ENCODE data around the gene NUDT15. TPM values are rescaled to one million over a fixed set of nuclear protein-coding genes. Genes with fewer than 3 reads are reported as not detected.

NUDT15 gene
- total RNA-seq, 2 experiments from 2014 or later, result 17.8 to 26.8 TPM

GRCh38 chr13:48006396-48006795 lies 31.1 kb upstream of the NUDT15 start:
- Histone ChIP-seq H4K20me1 (ENCODE audit: insufficient read depth, low read length) (no peaks in the 10 kb centered on the region), H2AFZ (ENCODE audit: low read length) (no peak overlapping the region), H3K4me1 (ENCODE audit: insufficient read depth, low read length, poor library complexity, severe bottlenecking) (peaks cover 3% of the 10 kb centered on the region), H3K4me2 (ENCODE audit: low read length) (no peak overlapping the region), H3K9me3 (ENCODE audit: low read length) (no peaks in the 10 kb centered on the region), H3K9me2 (ENCODE audit: insufficient read depth, low read length) (no peaks in the 10 kb centered on the region), H3K4me3 (ENCODE audit: low read depth, low read length, poor library complexity, severe bottlenecking) (no peak overlapping the region), H3K79me2 (ENCODE audit: insufficient read depth, low read depth, low read length) (no peaks in the 10 kb centered on the region), H3K36me3 (ENCODE audit: insufficient read depth, low read length) (no peaks in the 10 kb centered on the region), H3K27ac (ENCODE audit: low read depth, low read length, poor library complexity, severe bottlenecking) (no peak overlapping the region)
- DNase-seq (ENCODE audit: low spot score), result no peak
- POLR2A ChIA-PET, result interaction anchor here (1.0 kb wide), 1 partner anchor 10 kb away, joined by 7 read pairs; no protein-coding TSS in a partner anchor
- no peak for TF ChIP-seq EZH2phosphoT487 (IDR thresholded peaks at IDR 0.05; ENCODE audit: borderline replicate concordance, low read depth, low read length)
- intact Hi-C loops (cut with micrococcal nuclease; ENCODE audit: unreplicated experiment), result no loop called here
- BruUV-seq (replicated peaks), result no TSS peak
- CTCF ChIA-PET (ENCODE audit: unreplicated experiment), result no interaction called here

- ChIA-PET CTCF (ENCODE audit: unreplicated experiment) (no interaction called here), POLR2A (interaction anchor here (0.7 kb wide), 1 partner anchor 1018 kb away, joined by 3 read pairs; no protein-coding TSS in a partner anchor)
- Histone ChIP-seq H3K4me2 (ENCODE audit: low read length) (no peak overlapping the region), H3K79me2 (ENCODE audit: insufficient read depth, low read depth, low read length) (no peaks in the 10 kb centered on the region), H3K9me3 (ENCODE audit: low read length) (no peaks in the 10 kb centered on the region), H3K4me3 (ENCODE audit: low read depth, low read length, poor library complexity, severe bottlenecking) (no peak overlapping the region), H3K4me1 (ENCODE audit: insufficient read depth, low read length, poor library complexity, severe bottlenecking) (no peaks in the 10 kb centered on the region), H3K36me3 (ENCODE audit: insufficient read depth, low read length) (peaks cover 18% of the 10 kb centered on the region), H2AFZ (ENCODE audit: low read length) (no peak overlapping the region), H3K27ac (ENCODE audit: low read depth, low read length, poor library complexity, severe bottlenecking) (no peak overlapping the region), H3K9me2 (ENCODE audit: insufficient read depth, low read length) (no peaks in the 10 kb centered on the region), H4K20me1 (ENCODE audit: insufficient read depth, low read length) (no peaks in the 10 kb centered on the region)
- no peak for DNase-seq (ENCODE audit: low spot score)
- intact Hi-C loops (cut with micrococcal nuclease; ENCODE audit: unreplicated experiment), result no loop called here
- TF ChIP-seq EZH2phosphoT487 (IDR thresholded peaks at IDR 0.05; ENCODE audit: borderline replicate concordance, low read depth, low read length) (no peak), CTCF (conservative IDR thresholded peaks at IDR 0.05; ENCODE audit: low read length) (no peak)
- no TSS peak for BruUV-seq (replicated peaks)
Measured at GRCh38 chr13:48009284-48009683, 28.2 kb upstream of the NUDT15 start.

GRCh38 chr13:48010698-48011097 lies 26.8 kb upstream of the NUDT15 start:
- CTCF ChIA-PET (ENCODE audit: unreplicated experiment), result no interaction called here

More at GRCh38 chr13:48010698-48011097, 26.8 kb upstream of the NUDT15 start:
- Histone ChIP-seq H3K4me1 (ENCODE audit: insufficient read depth, low read length, poor library complexity, severe bottlenecking) (no peaks in the 10 kb centered on the region), H3K27ac (ENCODE audit: low read depth, low read length, poor library complexity, severe bottlenecking) (no peak overlapping the region), H3K79me2 (ENCODE audit: insufficient read depth, low read depth, low read length) (no peaks in the 10 kb centered on the region), H3K4me3 (ENCODE audit: low read depth, low read length, poor library complexity, severe bottlenecking) (no peak overlapping the region), H3K36me3 (ENCODE audit: insufficient read depth, low read length) (peaks cover 19% of the 10 kb centered on the region), H3K9me3 (ENCODE audit: low read length) (no peaks in the 10 kb centered on the region), H3K9me2 (ENCODE audit: insufficient read depth, low read length) (no peaks in the 10 kb centered on the region), H3K4me2 (ENCODE audit: low read length) (no peak overlapping the region), H4K20me1 (ENCODE audit: insufficient read depth, low read length) (no peaks in the 10 kb centered on the region), H2AFZ (ENCODE audit: low read length) (no peak overlapping the region)
- no peak for DNase-seq (ENCODE audit: low spot score)
- intact Hi-C loops (cut with micrococcal nuclease; ENCODE audit: unreplicated experiment), result no loop called here
- TF ChIP-seq EZH2phosphoT487 (IDR thresholded peaks at IDR 0.05; ENCODE audit: borderline replicate concordance, low read depth, low read length), result no peak
- TF ChIP-seq CTCF (conservative IDR thresholded peaks at IDR 0.05; ENCODE audit: low read length), result no peak
- BruUV-seq (replicated peaks), result no TSS peak
- POLR2A ChIA-PET, result interaction anchor here (0.6 kb wide), 1 partner anchor 14 kb away, joined by 3 read pairs; no protein-coding TSS in a partner anchor

All from OCI-LY7 (cell line).